Fibroblast of mammary gland (primary cell): ENCODE measurements around the gene PATJ.

Experiments used
- DNase-seq: peaks from one replicate; pipeline ENCODE4 v3.0.0-alpha.2; 2010; ENCODE audit warnings: low read depth
- H3K4me3 ChIP-seq: 2 replicates; pipeline ENCODE4 v1.5.1; 2011; ENCODE audit warnings: low read depth, mild to moderate bottlenecking, low read length, moderate library complexity; ENCODE audit not compliant: control insufficient read depth
- TF ChIP-seq, protein P1 (sequence below): conservative IDR thresholded peaks from 2 replicates; pipeline ENCODE4 v1.5.1; 2011; ENCODE audit warnings: low read depth, low read length, inconsistent platforms; ENCODE audit not compliant: control insufficient read depth, insufficient read depth

The PATJ gene

DNA sequence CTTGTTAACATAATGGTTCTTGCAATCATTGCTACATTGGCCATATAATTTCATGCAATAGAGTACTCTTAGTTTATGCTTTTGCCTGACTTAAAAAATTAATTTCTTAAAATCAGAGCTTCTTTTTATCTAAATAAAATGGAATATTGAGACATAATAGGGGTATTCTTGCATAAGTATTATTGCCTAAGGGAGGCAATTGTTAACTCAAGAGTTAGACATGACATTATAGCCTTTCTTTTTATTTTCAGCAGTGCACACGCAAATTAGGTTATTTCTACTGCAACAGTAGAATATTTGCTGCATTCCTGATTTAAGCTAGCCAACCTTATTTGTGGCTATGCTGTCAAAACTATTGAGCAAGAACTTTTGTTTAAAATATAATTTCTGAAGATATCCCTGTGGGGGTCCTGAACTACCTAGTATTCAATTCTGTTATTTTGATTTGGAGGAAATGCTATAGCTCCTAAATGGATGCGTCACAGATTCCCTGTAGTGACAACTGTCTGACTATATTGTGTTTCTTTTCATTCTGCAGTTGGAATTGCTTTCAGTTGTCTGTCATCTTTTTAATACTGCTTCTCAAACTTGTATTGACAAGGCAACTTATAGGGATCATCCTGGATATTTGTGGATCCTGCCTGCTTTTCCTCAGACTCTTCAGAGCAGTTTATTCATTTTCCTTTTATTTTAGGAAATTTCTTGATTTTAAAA lies 211.0 kb downstream of the PATJ start:
- TF ChIP-seq, protein P1, sequence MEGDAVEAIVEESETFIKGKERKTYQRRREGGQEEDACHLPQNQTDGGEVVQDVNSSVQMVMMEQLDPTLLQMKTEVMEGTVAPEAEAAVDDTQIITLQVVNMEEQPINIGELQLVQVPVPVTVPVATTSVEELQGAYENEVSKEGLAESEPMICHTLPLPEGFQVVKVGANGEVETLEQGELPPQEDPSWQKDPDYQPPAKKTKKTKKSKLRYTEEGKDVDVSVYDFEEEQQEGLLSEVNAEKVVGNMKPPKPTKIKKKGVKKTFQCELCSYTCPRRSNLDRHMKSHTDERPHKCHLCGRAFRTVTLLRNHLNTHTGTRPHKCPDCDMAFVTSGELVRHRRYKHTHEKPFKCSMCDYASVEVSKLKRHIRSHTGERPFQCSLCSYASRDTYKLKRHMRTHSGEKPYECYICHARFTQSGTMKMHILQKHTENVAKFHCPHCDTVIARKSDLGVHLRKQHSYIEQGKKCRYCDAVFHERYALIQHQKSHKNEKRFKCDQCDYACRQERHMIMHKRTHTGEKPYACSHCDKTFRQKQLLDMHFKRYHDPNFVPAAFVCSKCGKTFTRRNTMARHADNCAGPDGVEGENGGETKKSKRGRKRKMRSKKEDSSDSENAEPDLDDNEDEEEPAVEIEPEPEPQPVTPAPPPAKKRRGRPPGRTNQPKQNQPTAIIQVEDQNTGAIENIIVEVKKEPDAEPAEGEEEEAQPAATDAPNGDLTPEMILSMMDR = no peak
- DNase-seq = no peak
- no peak overlapping the region for H3K4me3 ChIP-seq

DNA sequence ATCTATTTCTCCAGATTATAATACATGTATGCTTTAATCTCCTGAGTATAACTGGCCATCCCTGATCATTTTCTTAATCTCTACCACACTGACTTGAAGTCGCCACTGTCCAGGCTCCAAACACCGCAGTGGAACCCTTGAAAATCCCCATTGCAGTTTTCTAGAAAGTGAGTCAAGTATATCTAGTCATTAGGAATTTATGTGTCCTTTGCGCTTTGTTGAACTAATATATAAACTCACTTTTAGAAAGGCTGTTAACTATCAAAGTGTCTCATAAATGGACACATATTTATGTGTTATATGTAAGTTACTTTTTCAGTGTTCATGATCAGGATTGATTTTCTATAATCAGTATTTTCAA lies 211.5 kb downstream of the PATJ start:
- H3K4me3 ChIP-seq = no peak overlapping the region
- TF ChIP-seq, protein P1 = no peak
- no peak for DNase-seq

DNA sequence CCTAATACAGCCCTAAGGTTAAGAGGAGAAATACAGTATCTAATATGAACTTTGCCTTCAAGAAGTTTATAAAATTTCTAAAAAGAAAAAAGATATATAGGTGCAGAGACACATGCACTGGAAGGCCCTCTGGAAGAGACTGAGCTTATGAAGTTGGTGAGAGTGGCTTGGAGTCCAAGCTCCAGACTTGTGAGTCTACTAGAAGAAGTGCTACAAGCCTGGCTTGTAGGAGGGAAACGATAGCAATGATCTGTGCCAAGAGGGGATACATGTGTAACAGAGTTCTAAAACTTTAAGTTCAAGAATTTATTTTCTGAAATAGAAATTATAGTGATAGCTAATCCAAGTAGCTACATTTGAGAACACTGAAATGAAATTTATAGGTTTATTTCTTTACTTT lies 213.0 kb downstream of the PATJ start:
- H3K4me3 ChIP-seq = no peak overlapping the region
- TF ChIP-seq, protein P1 = no peak
- no peak for DNase-seq

DNA sequence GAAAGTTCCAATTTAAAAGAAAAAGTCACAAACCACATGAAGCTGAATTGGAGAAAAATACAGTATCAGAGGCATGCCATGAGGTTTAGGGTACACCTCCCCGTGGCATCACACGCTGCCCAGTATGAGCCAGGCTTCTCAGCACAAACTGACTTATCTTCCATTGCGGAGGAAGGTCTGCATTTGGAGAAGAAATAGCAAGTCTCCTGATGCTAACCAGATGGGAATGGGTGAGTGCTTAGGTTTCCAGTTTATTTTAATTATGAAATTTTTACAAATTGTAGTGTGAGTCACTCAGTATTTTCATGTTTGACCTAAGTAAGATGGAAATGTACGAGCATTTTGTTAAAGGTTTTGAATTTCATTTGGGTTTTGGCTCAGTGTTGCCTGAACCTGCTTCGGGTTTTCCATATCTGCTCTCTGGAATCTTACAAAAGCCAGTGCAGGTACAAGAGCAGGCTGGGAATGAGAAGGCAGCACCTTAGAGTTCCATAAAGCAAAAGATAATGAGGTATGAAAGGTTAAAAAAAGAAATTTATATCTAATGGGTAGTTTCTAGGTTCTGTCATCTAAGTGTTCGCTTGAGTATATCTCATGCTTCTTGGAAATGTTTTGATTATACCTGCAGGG lies 213.9 kb downstream of the PATJ start:
- no peak for DNase-seq
- TF ChIP-seq, protein P1 = no peak
- no peak overlapping the region for H3K4me3 ChIP-seq

DNA sequence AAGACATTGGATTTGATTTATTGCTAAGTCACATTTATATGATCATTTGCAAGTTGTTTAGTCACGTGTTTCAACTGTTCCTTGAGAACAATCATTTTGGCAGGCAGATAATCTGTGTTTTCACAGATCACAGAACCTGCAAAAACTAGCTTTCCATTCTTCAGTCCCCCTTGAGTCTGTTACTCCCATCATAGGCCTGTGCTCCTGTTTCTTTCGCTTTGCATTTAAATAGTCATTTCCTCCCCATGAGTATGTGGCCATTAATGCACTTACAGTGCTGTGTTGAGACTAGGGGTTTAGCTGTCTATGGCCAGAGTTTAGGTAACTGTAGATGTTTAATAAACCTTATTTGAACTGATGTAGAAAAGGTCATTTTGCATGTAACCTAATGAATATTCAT lies 214.5 kb downstream of the PATJ start:
- TF ChIP-seq, protein P1 = no peak
- DNase-seq = no peak
- no peak overlapping the region for H3K4me3 ChIP-seq

DNA sequence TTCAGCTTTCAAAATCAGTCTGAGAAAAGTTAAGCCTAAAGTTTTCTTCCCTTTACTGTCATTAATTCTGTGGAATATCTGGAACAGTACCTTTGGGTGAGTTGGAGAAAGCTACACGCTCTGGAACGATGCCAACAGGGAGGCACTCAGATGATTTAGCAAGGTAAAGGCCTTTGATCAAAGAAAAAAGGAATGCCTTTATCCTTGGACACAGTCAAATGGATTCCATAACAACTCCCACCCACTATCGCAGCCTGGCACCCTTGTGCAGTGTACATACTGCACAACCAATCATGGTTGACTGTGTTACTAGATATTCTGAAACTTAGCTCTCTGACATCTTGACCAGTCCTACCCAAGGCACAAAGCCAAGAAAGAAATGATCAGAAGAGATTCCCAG lies 218.7 kb downstream of the PATJ start:
- TF ChIP-seq, protein P1 = no peak
- H3K4me3 ChIP-seq = no peak overlapping the region
- no peak for DNase-seq
